Lung (tissue), 12 donors: ENCODE results near the gene RTEL1. TPM values are rescaled to one million over a fixed set of nuclear protein-coding genes. Genes with fewer than 3 reads are reported as not detected.

ENCODE experiments used
- ATAC-seq: fragments of 200-7000 bp; cut with Tn5 transposase; one replicate; pipeline ENCODE4 v1.9.1; 2020; ENCODE audit warnings: moderate number of reproducible peaks; ENCODE audit not compliant: insufficient read depth, low FRiP score
- DNase-seq, 3 donors: peaks; one replicate each; pipeline ENCODE4 v3.0.0-alpha.2; 2013 to 2017
- H3K27ac ChIP-seq, 2 donors: one replicate each; pipeline ENCODE4 v1.5.1; 2013; ENCODE audit warnings: mild to moderate bottlenecking in 2 of 2, moderate library complexity in 2 of 2, control low read depth in 1 of 2, inconsistent platforms in 1 of 2, low read depth in 1 of 2, low read length in 1 of 2
- H3K27me3 ChIP-seq, 3 donors: one replicate each; pipeline ENCODE4 v1.5.1; 2013; ENCODE audit warnings: low read length in 2 of 3; ENCODE audit not compliant: control insufficient read depth in 3 of 3, insufficient read depth in 3 of 3
- H3K36me3 ChIP-seq, 4 donors: one replicate each; pipeline ENCODE4 v1.5.1; 2013; ENCODE audit warnings: low read length in 4 of 4, mild to moderate bottlenecking in 1 of 4, moderate library complexity in 1 of 4; ENCODE audit not compliant: control insufficient read depth in 4 of 4, insufficient read depth in 4 of 4
- H3K4me1 ChIP-seq, 5 donors: one replicate each; pipeline ENCODE4 v1.5.1; 2013; ENCODE audit warnings: low read length in 5 of 5, mild to moderate bottlenecking in 2 of 5, moderate library complexity in 1 of 5; ENCODE audit not compliant: control insufficient read depth in 5 of 5, insufficient read depth in 5 of 5
- H3K4me3 ChIP-seq: one replicate; pipeline ENCODE4 v1.5.1; 2013; ENCODE audit warnings: mild to moderate bottlenecking, control low read depth, moderate library complexity
- H3K9ac ChIP-seq, 2 donors: one replicate each; pipeline ENCODE4 v1.5.1; 2013; ENCODE audit warnings: low read length in 2 of 2, control low read depth in 1 of 2; ENCODE audit not compliant: insufficient read depth in 1 of 2
- H3K9me3 ChIP-seq, 4 donors: one replicate each; pipeline ENCODE4 v1.5.1; 2013; ENCODE audit warnings: low read length in 3 of 4, mild to moderate bottlenecking in 1 of 4, moderate library complexity in 1 of 4; ENCODE audit not compliant: control insufficient read depth in 4 of 4, insufficient read depth in 3 of 4
- CTCF ChIP-seq: IDR thresholded peaks from 2 replicates; pipeline ENCODE4 v1.5.1; 2012; ENCODE audit warnings: mild to moderate bottlenecking; ENCODE audit errors: control extremely low read depth, extremely low read depth
- whole genome bisulfite sequencing, 2 donors: extraction: QIAGEN DNeasy Blood & Tissue Kit; methylation state at CpG; one replicate each; pipeline ENCODE4 v1.1.7; 2013; 5-methylcytosine and 5-hydroxymethylcytosine counted together
- polyA plus RNA-seq, 2 donors: library from polyadenylated mRNA; stranded (reverse); fragments of 200-250 nt; gene quantifications; one replicate each; pipeline ENCODE4 v1.2.1, GENCODE V29; 2013
- total RNA-seq, 2 donors: library from RNA; depleted of rRNA in 1 of 2; stranded (reverse); fragments of >200 nt in 1 of 2; gene quantifications; one replicate each; pipeline ENCODE4 v1.2.1, GENCODE V29; 2014 to 2021
- donor health status: control.
- donor health status: control.
- donor health status: Bipolar disorder and iron deficiency.
- donor health status: healthy.
- donor health status: DM: yes; HTN: yes; CAD: no.

RTEL1 gene
- total and polyA plus RNA-seq, 4 donors = 12.4 to 45.8 (median 17.7) TPM

- Histone ChIP-seq H3K27me3 (no peaks in the 10 kb centered on the region), H3K4me3 (no peak overlapping the region), H3K27ac (no peak overlapping the region), H3K9ac (no peak overlapping the region), H3K36me3 (peaks cover 6 to 51% (median 18%) of the 10 kb centered on the region in 4 donors), H3K4me1 (no peaks in the 10 kb centered on the region), H3K9me3 (no peaks in the 10 kb centered on the region)
- ATAC-seq (no peak), DNase-seq (no peak)
- WGBS, 2 donors = 93 to 95% methylated on average over 20 of the region's 20 CpGs
- TF ChIP-seq CTCF = no peak
Observed at GRCh38 chr20:63675681-63676368, 17.7 kb downstream of the RTEL1 start.

- Histone ChIP-seq H3K9ac (no peak overlapping the region), H3K4me1 (peaks cover 0 to 11% (median 0%) of the 10 kb centered on the region in 5 donors), H3K27me3 (no peaks in the 10 kb centered on the region), H3K27ac (peak overlapping the region in 1 of 2 donors; percentile 21), H3K4me3 (no peak overlapping the region), H3K9me3 (no peaks in the 10 kb centered on the region), H3K36me3 (peaks cover 6 to 49% (median 18%) of the 10 kb centered on the region in 4 donors)
- DNase-seq = no peak
- WGBS, 2 donors = 88 to 95% methylated on average over 13 of the region's 13 CpGs
- ATAC-seq = no peak
- no peak for TF ChIP-seq CTCF
Observed at GRCh38 chr20:63678071-63678470, 20.0 kb downstream of the RTEL1 start.

- no peak overlapping the region for H3K4me3 ChIP-seq
- no peak overlapping the region for H3K27ac ChIP-seq
- H3K27me3 ChIP-seq = no peaks in the 10 kb centered on the region
- no peak overlapping the region for H3K9ac ChIP-seq
- TF ChIP-seq CTCF = no peak
- no peak for DNase-seq
- WGBS, 2 donors = 91 to 92% methylated on average over 38 of the region's 38 CpGs
- H3K36me3 ChIP-seq = peaks cover 6 to 47% (median 15%) of the 10 kb centered on the region in 4 donors
- peaks cover 0 to 11% (median 0%) of the 10 kb centered on the region in 5 donors for H3K4me1 ChIP-seq
- H3K9me3 ChIP-seq = no peaks in the 10 kb centered on the region
- no peak for ATAC-seq
Observed at GRCh38 chr20:63678667-63679465, 20.8 kb downstream of the RTEL1 start.
